Cerebellar nuclear complex (tissue), 1 donor: Measurements from ENCODE around the gene ATG101.

Experiments used
- DNase-seq, 2 experiments: peaks; one replicate each; lab custom pipeline; 2025; lab: John Stamatoyannopoulos, UW

The ATG101 gene

GRCh38 chr12:52079576-52080402 is 10.0 kb downstream of the ATG101 start, which contains the start of gene SMIM41:
Gene SMIM41 (plus strand): TSS chr12:52079704. CDS start chr12:52079780, 76 bp downstream.
- DNase-seq: no peak

GRCh38 chr12:52080403-52081251 is 10.8 kb downstream of the ATG101 start:
- DNase-seq: no peak

GRCh38 chr12:52081263-52081733 is 11.5 kb downstream of the ATG101 start:
- DNase-seq: no peak

GRCh38 chr12:52082026-52082668 is 12.4 kb downstream of the ATG101 start:
- no peak for DNase-seq

- no peak for DNase-seq
Observed at GRCh38 chr12:52082669-52082987, 12.8 kb downstream of the ATG101 start.

- peak in 1 of 2 experiments; percentile 15 for DNase-seq
Observed at GRCh38 chr12:52082988-52083637, 13.3 kb downstream of the ATG101 start.

GRCh38 chr12:52083638-52083996 is 13.8 kb downstream of the ATG101 start:
- no peak for DNase-seq

- DNase-seq: no peak
Observed at GRCh38 chr12:52084491-52085231, 14.9 kb downstream of the ATG101 start.

GRCh38 chr12:52085682-52086180 is 16.0 kb downstream of the ATG101 start:
- DNase-seq: no peak

GRCh38 chr12:52086366-52086765 is 16.6 kb downstream of the ATG101 start:
- no peak for DNase-seq

GRCh38 chr12:52086944-52087835 is 17.4 kb downstream of the ATG101 start:
- no peak for DNase-seq

GRCh38 chr12:52087961-52088820 is 18.4 kb downstream of the ATG101 start:
- DNase-seq: no peak

GRCh38 chr12:52089491-52089890 is 19.7 kb downstream of the ATG101 start:
- no peak for DNase-seq

- no peak for DNase-seq
Observed at GRCh38 chr12:52090291-52090690, 20.5 kb downstream of the ATG101 start.

GRCh38 chr12:52091061-52091460 is 21.3 kb downstream of the ATG101 start:
- no peak for DNase-seq

GRCh38 chr12:52091869-52092268 is 22.1 kb downstream of the ATG101 start:
- no peak for DNase-seq

- DNase-seq: no peak
Observed at GRCh38 chr12:52093346-52093745, 23.6 kb downstream of the ATG101 start.

- DNase-seq: no peak
Observed at GRCh38 chr12:52096332-52097044, 26.7 kb downstream of the ATG101 start.
